Panc1 (cell line): ENCODE data around the gene TRIO. TPM values are rescaled to one million over a fixed set of nuclear protein-coding genes. Genes with fewer than 3 reads are reported as not detected.
A peak's percentile ranks its signal among the peaks of the same experiment; 100 is the strongest.

ENCODE experiments used
- ATAC-seq: fragments of 200-7000 bp; cut with Tn5 transposase; 2 replicates; pipeline ENCODE4 v1.9.1; 2020; ENCODE audit warnings: mild to moderate bottlenecking, moderate library complexity
- BruUV-seq: library from RNA; stranded (reverse); fragments of 400-500 nt; replicated peaks from 2 replicates; lab custom pipeline; 2021; lab: Mats Ljungman, UMichigan
- CTCF ChIA-PET: fragments of 300-600 bp; sonication (Branson Sonifier 250); formaldehyde crosslinking; loops from one replicate; lab custom pipeline; 2022; ENCODE audit warnings: antibody characterized with exemption; lab: Charles Lee
- POLR2A ChIA-PET: fragments of 300-600 bp; sonication (Branson Sonifier 250); formaldehyde crosslinking; loops from one replicate; lab custom pipeline; 2022; ENCODE audit warnings: antibody characterized with exemption; lab: Charles Lee
- DNase-seq: peaks from one replicate; pipeline ENCODE4 v3.0.0-alpha.2; 2010; ENCODE audit warnings: low read depth, low spot score
- H3K27ac ChIP-seq: 2 replicates; pipeline ENCODE4 v1.5.1; 2011; ENCODE audit warnings: mild to moderate bottlenecking, low read length, inconsistent platforms
- H3K27me3 ChIP-seq: fragments of 200-500 bp; sonication (Bioruptor generic); 2 replicates; pipeline ENCODE4 v1.6.0; 2014; ENCODE audit warnings: low read length, inconsistent platforms; ENCODE audit not compliant: control insufficient read depth, insufficient read depth
- H3K36me3 ChIP-seq: fragments of 200-500 bp; sonication (Bioruptor generic); 2 replicates; pipeline ENCODE4 v1.5.1; 2014; ENCODE audit warnings: inconsistent platforms, mild to moderate bottlenecking, low read length, moderate library complexity; ENCODE audit not compliant: control insufficient read depth, insufficient read depth
- H3K4me1 ChIP-seq: 2 replicates; pipeline ENCODE4 v1.5.1; 2011; ENCODE audit warnings: inconsistent platforms, mild to moderate bottlenecking, low read length, moderate library complexity; ENCODE audit not compliant: control insufficient read depth, insufficient read depth
- H3K4me3 ChIP-seq, 2 experiments: 2 replicates each; pipeline ENCODE4 v1.5.1; 2011 to 2012; ENCODE audit warnings: low read depth in 2 of 2, low read length in 2 of 2, mild to moderate bottlenecking in 2 of 2, inconsistent platforms in 1 of 2, moderate library complexity in 1 of 2
- H3K9me3 ChIP-seq: fragments of 200-500 bp; sonication (Bioruptor generic); 2 replicates; pipeline ENCODE4 v1.5.1; 2014; ENCODE audit warnings: low read depth, mild to moderate bottlenecking, inconsistent platforms, low read length, moderate library complexity; ENCODE audit not compliant: control insufficient read depth, insufficient read depth
- CTCF ChIP-seq: fragments of 450-650 bp; IDR thresholded peaks from 2 replicates; pipeline ENCODE4 v1.5.1; 2017; ENCODE audit warnings: mild to moderate bottlenecking
- POLR2AphosphoS5 ChIP-seq: IDR thresholded peaks from 2 replicates; pipeline ENCODE4 v1.6.1; 2012; ENCODE audit warnings: mild to moderate bottlenecking, low read depth, low read length, moderate library complexity
- REST ChIP-seq, 2 experiments: IDR thresholded peaks; 2 replicates each; pipeline ENCODE4 v1.6.1; 2011 to 2012; ENCODE audit warnings: low read depth in 2 of 2, control low read depth in 1 of 2, low read length in 1 of 2, mild to moderate bottlenecking in 1 of 2, moderate library complexity in 1 of 2; ENCODE audit not compliant: insufficient read depth in 1 of 2
- SIN3A ChIP-seq: IDR thresholded peaks from 2 replicates; pipeline ENCODE4 v1.6.1; 2012; ENCODE audit warnings: low read depth, mild to moderate bottlenecking, low read length, moderate library complexity, borderline replicate concordance; ENCODE audit not compliant: insufficient read depth
- TCF7L2 ChIP-seq: IDR thresholded peaks from 2 replicates; pipeline ENCODE4 v1.6.1; 2011; ENCODE audit warnings: mild to moderate bottlenecking, low read depth, low read length, inconsistent platforms
- in situ Hi-C: cut with HindIII; loops from 2 replicates; pipeline ENCODE4 v1.10.0; 2016; ENCODE audit warnings: low sequenced_read_pairs, low pct_unique_long_range_greater_than_20kb
- intact Hi-C: fragments of 100-400 bp; cut with micrococcal nuclease; formaldehyde crosslinking; loops from one replicate; pipeline ENCODE4 v1.10.0; 2022; ENCODE audit not compliant: unreplicated experiment
- total RNA-seq: library from RNA; stranded (reverse); gene quantifications from one replicate; pipeline ENCODE4 v1.2.1, GENCODE V29; 2021; ENCODE audit not compliant: unreplicated experiment

Gene TRIO
- total RNA-seq, 1 experiment from 2014 or later = 349 TPM

GRCh38 chr5:14242871-14243383, 99.8 kb downstream of the TRIO start:
- ATAC-seq (no peak), DNase-seq (no peak)
- Histone ChIP-seq H3K4me1 (peaks cover 99% of the 10 kb centered on the region), H3K9me3 (no peaks in the 10 kb centered on the region), H3K27ac (peak overlapping the region; percentile 86), H3K4me3 (no peak overlapping the region), H3K27me3 (no peaks in the 10 kb centered on the region), H3K36me3 (no peaks in the 10 kb centered on the region; the same call in 1 of the 2 replicates)
- intact Hi-C loops = no loop called here
- ChIA-PET CTCF (interaction anchor here (0.6 kb wide), 1 partner anchor 41 kb away, joined by 7 read pairs; no protein-coding TSS in a partner anchor), POLR2A (interaction anchor here (0.6 kb wide), 1 partner anchor 96 kb away, joined by 3 read pairs; no protein-coding TSS in a partner anchor)
- no peak for TF ChIP-seq POLR2AphosphoS5
- no peak for TF ChIP-seq TCF7L2
- TF ChIP-seq SIN3A = no peak
- TF ChIP-seq CTCF = no peak
- TF ChIP-seq REST (IDR thresholded peaks at IDR 0.05; ENCODE audit: insufficient read depth in 1 of 2, low read depth in 2 of 2, low read length in 1 of 2) = no peak
- in situ Hi-C loops = no loop called here
- no TSS peak for BruUV-seq

- ATAC-seq = no peak
- Histone ChIP-seq H3K27ac (peak overlapping the region; percentile 86), H3K36me3 (no peaks in the 10 kb centered on the region; the same call in 1 of the 2 replicates), H3K4me1 (peaks cover 99% of the 10 kb centered on the region), H3K4me3 (no peak overlapping the region), H3K27me3 (no peaks in the 10 kb centered on the region), H3K9me3 (no peaks in the 10 kb centered on the region)
- no peak for DNase-seq
- ChIA-PET CTCF (no interaction called here), POLR2A (no interaction called here)
- in situ Hi-C loops (no loop called here), intact Hi-C loops (no loop called here)
- BruUV-seq = no TSS peak
- TF ChIP-seq POLR2AphosphoS5 (peak; percentile 28; the same call in 1 of the 2 replicates), SIN3A (no peak), TCF7L2 (no peak), CTCF (no peak)
Measured at GRCh38 chr5:14243766-14244165, 100.6 kb downstream of the TRIO start.
